Measurements from ENCODE around the gene SLC2A8.

SLC2A8 gene, protein sequence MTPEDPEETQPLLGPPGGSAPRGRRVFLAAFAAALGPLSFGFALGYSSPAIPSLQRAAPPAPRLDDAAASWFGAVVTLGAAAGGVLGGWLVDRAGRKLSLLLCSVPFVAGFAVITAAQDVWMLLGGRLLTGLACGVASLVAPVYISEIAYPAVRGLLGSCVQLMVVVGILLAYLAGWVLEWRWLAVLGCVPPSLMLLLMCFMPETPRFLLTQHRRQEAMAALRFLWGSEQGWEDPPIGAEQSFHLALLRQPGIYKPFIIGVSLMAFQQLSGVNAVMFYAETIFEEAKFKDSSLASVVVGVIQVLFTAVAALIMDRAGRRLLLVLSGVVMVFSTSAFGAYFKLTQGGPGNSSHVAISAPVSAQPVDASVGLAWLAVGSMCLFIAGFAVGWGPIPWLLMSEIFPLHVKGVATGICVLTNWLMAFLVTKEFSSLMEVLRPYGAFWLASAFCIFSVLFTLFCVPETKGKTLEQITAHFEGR

DNA sequence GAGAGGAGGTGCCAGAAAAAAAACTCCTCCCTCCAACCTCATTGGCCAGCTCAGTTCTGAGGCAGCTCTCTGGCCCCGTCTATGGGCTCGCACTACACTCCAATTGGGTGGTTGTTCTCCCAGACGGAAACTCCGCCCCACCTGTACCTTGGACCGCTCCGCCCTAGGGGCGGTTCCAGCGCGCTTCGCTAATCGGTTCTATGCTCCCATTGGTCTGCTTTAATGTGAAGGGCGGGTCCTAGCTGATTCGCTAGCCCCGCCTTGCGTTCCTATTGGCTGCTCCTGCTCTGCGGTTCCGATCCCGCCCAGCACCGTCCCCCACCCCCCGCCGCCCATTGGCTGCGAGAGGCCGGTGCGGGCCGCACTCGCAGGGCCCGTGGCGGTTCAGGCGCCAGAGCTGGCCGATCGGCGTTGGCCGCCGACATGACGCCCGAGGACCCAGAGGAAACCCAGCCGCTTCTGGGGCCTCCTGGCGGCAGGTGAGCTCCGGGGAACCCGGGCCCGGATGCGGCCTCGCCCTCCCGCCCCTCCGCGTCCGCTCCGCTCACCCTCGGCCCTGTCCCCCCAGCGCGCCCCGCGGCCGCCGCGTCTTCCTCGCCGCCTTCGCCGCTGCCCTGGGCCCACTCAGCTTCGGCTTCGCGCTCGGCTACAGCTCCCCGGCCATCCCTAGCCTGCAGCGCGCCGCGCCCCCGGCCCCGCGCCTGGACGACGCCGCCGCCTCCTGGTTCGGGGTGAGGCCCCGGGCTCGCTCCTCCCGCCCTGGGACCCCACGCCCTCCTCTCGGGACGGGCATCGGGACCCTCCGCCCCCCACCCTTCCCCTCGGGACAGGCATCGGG is at the start of gene SLC2A8:
SLC2A8 (plus strand) TSS at position 362 of the 838 bp plus-strand sequence; CDS start at position 424, 62 bp downstream.
- peak; percentile 92 for DNase-seq

DNA sequence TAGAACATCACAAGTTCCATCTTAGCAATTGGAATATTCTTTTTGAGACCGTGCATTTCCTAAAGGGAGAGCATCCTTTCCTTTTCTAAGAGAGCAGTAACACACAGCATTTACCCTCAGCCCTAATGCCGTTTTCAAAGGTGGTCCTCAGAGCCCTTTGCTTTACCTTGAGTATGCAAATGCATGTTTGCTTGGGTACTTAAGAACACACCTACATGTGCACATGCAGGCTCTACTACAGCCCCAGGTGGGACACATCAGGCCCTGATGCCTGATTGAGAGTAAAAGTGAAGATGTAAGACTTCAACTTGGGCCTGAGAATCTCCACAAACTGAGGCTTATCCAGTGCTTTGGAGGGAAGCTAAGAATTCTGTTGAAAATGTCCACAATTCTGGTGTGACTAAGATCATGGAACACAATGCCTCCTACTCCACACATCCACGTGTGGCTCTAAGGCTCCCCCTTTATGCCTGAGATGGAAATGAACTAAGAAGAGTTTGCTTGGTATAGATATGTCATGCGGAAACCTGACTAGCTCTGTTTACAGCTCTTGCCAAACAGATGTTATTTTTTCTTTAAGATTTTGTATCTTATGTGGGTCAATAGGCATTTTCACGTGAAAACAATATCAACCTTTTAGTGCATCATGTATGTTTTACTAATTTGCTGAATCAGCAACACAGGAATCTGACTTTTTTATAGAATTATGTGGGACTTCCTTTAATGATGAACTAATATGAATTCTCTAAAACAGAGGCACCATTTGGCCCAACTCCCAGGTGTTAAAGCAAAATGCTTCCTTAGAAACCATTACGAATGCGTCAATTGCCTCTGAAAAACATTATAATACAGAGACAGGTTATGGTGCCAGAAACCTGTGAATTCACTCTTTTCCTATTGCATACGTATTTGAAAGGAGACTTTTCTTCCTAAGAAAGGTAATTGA is 48.9 kb upstream of the SLC2A8 start:
- DNase-seq, result no peak

DNA sequence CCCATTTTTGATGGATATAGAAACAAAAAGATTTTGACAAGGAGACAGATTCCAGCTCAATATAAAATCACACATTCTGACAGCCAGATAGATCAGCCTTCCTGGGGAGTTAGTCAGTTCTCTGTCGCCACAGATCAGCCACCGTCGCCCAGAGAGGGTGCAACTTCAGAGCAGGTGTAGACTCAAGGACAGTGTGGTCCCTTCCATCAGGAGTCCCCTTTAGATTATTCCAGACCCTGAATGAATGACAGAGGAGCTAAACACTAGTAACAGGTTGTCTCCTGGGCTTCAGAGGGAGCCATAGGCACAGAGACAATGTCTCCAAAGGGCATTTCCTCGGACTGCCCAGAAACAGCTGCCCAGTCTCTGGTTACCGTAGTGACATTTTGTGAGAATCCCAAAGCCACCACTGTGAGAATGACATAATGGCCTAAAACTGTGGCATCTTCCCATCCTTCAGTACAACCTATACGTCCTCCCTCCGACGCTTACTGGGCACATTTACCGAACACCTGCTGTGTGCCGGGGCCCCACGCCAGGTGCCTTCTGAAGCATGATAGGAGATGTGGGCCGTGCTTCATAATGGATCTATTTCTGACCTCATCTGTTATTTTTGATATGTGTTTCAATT is 47.4 kb upstream of the SLC2A8 start:
- no peak for DNase-seq

DNA sequence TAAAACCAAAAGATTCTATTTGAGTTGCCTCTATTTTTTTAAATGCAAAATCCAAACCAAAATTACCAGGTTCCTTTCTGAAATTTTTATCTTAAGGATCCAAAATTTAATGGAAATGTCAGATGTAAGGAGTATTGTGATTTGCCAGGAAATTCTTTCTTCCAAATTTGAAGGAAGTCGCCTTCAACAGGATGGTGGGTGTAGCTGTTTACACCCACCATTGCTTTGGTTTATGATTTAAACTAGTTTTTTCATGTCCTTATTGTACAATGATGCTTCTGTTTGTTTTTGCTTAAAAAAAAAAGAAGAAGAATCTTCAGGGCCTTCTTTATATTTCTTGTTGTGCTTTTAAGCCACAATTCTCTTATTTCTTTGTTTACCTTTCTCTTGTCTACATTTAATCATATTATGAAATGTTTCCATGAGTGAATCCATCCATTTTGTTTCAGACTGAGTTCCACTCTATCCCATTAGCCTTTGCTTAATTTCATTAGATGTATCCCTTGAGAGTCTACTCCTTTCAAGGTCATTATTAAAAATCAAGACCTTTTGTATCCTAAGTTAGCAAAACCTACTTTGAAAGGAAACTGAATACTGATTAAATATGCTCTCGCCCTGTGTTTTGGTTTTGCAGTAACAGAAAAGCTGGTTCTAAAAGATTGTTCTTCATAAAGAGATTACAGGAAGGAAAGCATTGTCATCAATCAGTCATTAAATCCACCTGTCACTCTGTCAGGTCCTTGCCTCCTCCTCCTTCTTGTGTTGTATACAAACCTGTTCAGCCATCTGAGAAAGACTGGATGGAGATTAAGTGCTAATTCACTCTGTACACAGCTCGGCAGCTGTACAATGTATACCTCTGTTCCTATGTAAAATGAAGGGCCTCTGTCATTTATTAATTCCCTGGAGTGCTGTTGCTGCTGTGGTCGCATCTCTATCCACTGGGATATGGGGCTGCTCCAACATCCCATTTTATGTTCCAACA is 45.5 kb upstream of the SLC2A8 start:
- no peak for DNase-seq

DNA sequence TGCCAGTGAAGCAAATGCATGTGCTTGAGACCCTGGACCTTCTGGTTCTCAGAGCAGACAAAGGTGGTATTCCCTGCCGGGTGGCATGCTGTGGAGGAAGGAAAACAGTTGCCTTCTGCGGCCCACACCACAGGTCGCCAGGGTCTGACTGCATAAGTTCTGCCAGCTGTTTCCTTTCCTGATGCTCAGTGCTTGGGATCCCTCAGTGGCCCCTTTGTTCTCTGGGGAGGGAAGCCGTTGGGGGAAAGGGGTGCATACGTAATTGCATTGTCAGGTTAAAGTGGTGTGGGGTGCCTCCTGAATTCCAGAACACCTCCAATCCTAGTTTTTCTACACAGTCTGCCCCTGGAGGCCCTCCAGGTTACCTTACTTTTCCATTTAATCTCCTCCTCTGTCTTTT is 43.1 kb upstream of the SLC2A8 start:
- no peak for DNase-seq

DNA sequence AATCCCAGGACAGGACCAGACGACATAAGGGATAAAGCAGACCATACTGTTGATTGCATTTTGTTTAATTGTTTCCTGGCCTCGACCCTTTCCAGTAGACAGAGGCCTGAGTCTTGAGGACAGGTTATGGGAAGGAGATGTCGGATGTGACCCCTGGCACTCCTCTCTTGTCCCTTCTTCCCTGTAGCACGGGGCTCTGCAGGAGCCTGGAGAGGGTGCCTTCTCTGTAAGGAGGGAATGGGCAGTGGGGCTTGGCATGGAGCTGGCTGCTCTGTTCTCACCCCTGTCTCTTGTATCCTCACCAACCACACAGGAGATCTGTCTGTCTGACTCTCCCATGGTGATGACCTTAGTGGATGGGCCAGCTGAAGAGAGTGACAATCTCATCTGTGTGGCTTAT is 40.1 kb upstream of the SLC2A8 start:
- DNase-seq, result no peak

DNA sequence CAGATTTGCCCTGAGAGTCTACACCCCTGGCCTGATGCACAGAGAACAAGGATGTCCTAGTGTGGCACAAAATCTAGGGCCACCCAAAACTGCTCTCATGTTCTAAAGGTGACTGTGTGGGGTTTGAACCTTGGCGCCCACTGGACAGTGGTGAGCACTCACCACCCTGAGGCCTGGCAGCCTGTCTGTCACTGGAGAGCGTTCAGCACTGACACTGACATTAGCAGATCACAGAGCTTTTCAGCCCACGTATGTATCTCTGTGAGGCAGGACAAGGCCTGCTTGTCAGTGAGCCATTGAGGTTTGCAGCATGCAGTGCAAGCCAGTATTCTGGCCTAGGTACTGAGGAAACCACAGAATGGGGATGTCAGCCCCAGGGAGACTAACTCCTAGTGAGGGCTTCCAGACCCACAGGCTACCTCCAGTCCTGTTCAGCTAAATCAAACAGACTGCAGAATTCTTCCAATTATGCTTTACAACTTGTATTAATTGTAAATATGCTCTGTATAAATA is 38.9 kb upstream of the SLC2A8 start:
- DNase-seq, result no peak

DNA sequence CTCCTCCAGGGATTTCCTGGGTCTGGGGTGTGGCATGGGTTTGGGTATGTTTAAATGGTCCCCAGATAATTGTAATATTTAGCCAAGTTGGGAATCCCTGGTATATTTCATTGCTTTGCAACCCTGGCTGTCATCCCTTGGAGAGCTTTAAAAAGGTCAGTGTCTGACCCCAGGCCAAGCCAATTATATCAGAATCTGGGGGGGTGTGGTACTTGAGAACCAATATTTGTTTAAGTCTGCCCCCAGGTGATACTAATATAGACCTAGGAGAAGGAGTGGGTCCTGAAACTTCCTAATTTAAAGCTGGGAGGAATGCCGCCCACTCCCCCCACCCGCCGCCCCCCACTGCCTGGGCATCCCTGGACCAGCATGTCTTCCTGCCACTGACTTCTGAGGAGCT is 38.2 kb upstream of the SLC2A8 start:
- DNase-seq, result no peak

DNA sequence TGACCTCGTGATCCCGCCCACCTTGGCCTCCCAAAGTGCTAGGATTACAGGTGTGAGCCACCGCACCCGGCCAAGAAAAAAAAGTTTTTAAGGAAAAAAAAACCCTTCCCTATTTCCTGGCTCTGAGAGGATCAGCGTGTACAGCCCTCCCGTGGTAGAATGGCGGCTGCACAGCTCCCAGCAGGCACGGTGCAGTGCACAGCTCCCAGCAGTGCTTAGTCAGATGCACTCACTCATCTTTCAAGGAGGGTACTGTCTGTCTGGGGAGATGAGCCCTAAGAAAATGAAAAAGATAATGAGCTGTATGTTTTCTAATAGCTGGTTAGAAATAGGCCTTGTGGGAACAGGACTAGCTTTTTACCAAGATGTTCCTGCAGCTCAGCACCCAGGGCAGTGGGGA is 36.7 kb upstream of the SLC2A8 start:
- no peak for DNase-seq

DNA sequence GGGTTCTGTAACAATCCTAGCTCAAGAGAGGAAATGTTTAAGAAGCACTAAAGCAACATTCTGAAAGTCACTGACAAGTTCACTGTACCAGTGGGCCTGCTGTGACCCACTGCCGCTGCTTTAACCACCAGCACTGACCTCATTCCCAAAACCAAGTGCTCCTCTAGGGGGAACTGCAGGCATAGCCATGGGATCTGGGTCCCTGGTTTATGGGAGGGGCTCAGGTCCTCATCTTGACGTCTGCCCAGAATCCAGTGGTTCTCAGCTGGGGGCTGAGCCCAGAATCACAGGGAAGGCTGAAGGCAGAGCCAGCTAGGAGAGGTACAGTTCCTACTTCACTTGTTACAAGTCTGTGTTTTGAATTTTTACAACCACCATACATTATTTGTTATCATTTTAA is 36.1 kb upstream of the SLC2A8 start:
- DNase-seq, result no peak

DNA sequence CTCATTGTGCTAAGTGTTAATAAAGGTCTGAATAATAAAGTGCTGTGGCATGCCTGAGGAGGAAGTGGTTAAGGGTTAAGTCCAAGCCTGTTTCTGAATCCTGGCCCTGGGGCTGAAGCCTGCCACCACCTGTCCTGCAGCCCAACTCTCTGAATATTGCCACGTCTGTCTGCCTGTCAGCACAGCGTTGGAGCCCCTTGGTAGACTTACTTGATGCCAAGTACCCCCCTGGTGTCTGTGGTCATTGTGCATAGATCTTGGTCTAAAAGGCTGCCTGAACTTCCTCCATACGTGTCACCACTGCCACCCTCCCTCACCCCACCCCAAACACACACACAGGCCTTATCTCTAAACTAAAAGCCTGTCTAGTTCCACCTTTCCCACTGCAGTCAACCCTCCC is 35.4 kb upstream of the SLC2A8 start:
- no peak for DNase-seq

DNA sequence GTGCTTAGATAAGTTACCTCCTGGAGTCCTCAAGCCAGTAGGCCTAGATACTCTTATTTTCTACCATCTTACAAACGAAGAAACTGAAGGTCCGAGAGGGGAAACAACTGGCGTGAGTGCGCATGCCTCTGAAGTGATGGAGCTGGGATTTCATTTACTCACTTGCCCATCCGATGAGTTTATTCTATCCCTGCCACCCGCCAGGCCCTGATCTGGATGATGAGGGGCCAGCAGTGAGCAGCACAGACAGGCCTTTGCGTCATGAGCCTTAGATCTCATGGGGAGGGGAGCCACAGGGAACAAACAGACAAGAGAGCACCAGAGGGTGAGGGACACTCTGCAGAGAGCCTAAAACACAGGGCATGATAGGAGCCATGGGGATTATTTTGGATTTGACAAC is 34.1 kb upstream of the SLC2A8 start:
- no peak for DNase-seq

DNA sequence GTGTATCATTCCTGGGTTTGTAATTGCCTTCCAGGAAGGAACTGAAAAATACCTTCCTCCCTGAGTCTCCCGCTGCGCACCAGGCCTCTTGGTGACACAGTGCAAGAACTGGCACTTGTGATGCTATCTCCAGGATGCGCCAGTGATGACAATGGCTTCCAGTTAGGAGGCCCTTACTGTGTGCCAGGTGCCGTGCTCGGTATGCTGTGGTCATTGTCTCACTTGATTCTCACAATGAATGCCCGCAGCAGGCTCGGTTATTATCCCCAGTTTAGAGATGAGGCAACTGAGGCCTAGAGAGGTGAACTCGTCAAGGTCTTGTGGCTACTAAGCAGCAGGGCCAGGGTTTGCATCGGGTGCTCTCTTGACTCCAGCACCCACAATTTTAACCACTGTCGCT is 31.5 kb upstream of the SLC2A8 start:
- DNase-seq, result no peak

DNA sequence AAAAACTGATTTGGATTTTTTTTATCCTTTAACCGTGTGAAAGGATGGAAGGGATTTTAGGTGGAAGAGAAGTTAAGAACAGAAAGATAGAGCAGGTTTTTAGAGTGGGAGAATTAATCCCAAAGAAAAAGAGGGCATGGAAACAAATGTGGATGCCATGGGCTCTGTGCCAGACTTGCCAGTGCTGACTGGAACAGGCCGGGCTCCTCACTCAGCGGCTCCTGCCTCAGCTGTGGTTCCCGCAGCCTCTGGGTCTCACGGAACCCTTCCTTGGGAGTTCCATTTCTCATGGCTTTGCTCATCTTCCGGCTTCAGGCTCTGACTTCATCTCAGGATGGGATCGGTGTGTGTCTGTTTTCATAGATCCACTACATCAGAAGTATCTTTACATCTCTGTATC is 30.4 kb upstream of the SLC2A8 start:
- DNase-seq, result no peak

DNA sequence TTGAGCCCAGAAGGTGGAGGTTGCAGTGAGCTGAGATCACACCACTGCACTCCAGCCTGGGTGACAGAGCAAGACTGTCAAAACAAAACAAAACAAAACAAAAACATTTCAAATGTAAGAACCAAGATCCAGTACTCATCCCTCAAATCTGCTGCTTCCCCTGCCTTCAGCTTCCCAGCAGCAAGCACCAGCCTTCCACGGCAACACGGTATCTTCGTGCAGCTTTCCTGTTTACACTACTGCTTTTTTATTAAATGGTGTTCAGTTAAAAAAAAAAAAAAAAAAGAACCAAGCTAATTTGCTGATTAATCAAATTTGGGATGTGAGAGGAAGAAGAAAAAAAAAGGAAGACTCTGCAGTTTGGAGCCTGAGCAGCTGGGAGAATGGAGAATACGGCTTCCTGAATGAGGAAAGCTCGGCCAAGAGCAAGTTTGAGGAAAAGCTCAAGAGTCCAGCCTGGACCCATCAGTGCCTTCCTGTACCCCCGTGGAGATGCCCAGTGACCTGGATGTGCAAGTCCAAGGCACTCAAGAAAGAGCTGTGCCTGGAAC is 28.0 kb upstream of the SLC2A8 start:
- no peak for DNase-seq

DNA sequence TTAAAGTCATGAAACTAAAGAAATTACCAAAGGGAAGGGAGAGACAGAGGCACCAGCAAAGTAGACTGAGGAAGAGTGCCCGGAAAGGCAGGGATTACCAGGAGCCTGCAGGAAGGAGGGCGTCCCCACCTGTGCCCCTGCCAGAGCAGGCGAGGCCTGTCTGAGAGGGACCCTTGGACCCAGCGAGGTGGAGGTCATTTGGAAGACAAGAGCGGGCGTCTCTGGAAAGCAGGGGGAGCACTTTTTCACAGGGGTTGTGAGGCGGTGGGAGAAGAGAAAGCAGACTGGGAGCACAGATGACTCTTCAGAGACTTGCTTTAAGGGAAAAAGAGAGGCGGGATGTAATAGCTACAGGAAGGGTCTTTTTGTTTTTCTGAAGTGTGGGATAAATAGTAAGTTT is 27.5 kb upstream of the SLC2A8 start:
- DNase-seq, result no peak

DNA sequence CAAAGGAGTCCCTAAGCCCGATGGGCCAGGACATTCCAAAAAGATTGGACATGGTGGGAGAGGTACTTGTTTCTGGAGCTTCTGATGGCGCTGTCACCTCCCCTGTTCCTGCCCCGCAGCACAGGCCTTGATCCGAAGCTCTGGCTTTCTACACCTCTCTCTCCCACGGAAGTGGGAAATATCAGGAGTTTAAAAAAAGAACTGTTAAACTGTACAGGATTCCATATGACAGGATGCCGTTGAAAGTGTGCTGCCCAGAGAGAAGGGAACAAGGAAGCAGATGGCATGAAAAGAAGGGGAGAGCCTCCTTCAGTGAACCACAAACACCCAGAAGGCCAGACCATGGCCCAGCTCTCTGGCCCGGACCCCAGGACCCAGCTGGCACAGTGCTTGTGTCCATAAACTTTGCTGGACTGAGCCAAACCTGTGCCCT is 26.8 kb upstream of the SLC2A8 start:
- DNase-seq, result no peak

DNA sequence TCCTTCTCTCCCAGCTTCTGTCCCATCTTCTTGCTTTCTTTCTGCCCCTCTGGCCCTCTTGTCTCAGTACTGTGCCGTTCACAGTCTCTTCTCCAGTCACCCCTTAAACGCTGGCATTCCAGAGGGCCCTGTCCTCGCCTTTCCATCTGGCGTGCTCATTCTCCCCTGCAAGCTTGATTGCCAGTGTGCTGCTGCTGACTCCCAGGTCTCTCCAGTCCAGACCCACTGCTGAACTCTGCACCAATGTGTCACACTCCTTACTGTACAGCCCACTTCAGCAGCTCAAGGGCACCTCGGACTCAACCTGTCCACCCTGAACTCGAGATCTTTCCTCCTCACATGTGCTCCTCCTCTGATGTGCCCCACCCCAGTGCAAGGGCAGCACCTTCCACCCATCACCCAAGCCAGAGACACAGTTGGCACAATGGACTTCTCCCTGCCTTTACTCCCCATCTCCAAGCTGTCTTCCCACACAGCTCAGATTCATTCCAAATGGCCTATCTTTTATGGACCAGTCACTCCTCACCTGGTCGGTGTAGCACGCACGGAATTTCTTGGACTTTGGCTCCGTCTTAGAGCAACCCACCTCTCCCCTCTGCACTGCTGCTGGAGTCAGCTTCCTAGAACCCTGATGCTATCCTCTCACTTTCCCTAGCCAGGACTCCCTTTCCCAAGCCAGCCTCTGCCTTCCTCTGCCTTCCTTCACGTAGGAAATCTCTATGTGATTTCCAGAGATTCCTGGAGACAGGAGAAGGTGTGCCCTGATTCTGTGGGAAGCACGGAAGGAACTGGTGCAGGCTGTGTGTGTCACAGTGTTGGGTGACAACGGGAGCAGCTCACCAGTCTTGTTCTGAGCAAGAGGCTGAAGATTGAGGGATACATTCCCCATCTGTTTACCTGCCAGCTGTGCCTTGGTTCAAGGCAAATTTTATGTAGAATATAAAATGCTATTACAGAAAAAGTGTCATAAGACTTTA is 26.0 kb upstream of the SLC2A8 start:
- DNase-seq, result no peak

DNA sequence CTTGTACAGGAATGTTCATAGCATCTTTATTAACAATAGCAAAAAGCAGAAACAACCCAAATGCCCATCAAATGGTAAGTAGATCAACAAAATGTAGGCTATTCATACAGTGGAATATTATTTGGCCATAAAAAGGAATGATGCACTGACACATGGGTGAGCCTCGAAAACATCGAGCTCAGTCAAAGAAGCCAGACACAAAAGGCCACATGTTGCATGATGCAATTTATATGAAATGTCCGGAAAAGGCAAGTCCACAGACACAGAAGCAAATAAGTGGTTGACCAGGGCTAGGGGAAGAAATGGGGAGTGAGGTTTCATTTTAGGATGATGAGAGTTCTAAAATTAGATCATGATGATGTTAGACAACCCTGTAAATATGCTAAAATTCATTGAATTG is 16.5 kb upstream of the SLC2A8 start:
- DNase-seq, result no peak
